K562 (cell line): ENCODE results near the gene PCDH1. TPM values are rescaled to one million over a fixed set of nuclear protein-coding genes. Genes with fewer than 3 reads are reported as not detected.

Experiments
- HMG20B ChIP-seq: fragments of 250-450 bp; sonication (Bioruptor Pico); IDR thresholded peaks from 2 replicates; pipeline ENCODE4 v1.5.0; 2021; ENCODE audit warnings: mild to moderate bottlenecking
- HNRNPK ChIP-seq: fragments of 200-400 bp; formaldehyde crosslinking; IDR thresholded peaks from one replicate; pipeline ENCODE4 v1.6.1; 2018; ENCODE audit warnings: mild to moderate bottlenecking, low read depth, low read length; ENCODE audit not compliant: poor library complexity, severe bottlenecking
- JUND ChIP-seq, 2 experiments: IDR thresholded peaks; 2 replicates in 1 of 2; 3 replicates in 1 of 2; pipeline ENCODE4 v1.6.1; 2011; ENCODE audit warnings: borderline replicate concordance in 2 of 2, low read depth in 2 of 2, low read length in 2 of 2, improper control_type of control experiment in 1 of 2, missing biosample characterization in 1 of 2, missing genetic modification characterization in 1 of 2, missing genetic modification reagents in 1 of 2
- POLR2AphosphoS5 ChIP-seq: IDR thresholded peaks from 2 replicates; pipeline ENCODE4 v1.6.1; 2011; ENCODE audit warnings: mild to moderate bottlenecking, low read depth, low read length, moderate library complexity; ENCODE audit not compliant: control insufficient read depth, insufficient read depth
- polyA plus RNA-seq, 8 experiments: library from polyadenylated mRNA; depleted of rRNA in 4 of 8; stranded (reverse) in 5 of 8; unstranded in 3 of 8; fragments of >200 nt; fragmentation: Nextera tagmentation in 2 of 8; fragmentation: Illumina TruSeq in 1 of 8; extraction: Ambion mirVana in 2 of 8; extraction: Trizol in 1 of 8; gene quantifications; 2 replicates each; pipeline versions ENCODE4 v1.2.1 to v1.2.3, GENCODE V29; 2011 to 2014; ENCODE audit warnings: inconsistent platforms in 1 of 8, missing spikeins in 1 of 8
- total RNA-seq, 7 experiments: library from RNA; depleted of rRNA in 6 of 7; stranded (reverse); fragments of >200 nt in 6 of 7; fragmentation: Illumina TruSeq in 2 of 7; extraction: Trizol in 2 of 7; gene quantifications; 2 replicates each; pipeline versions ENCODE4 v1.2.1 to v1.2.3, GENCODE V29; 2011 to 2021; ENCODE audit warnings: low replicate concordance in 1 of 7
- TF ChIP-seq, protein P1 (sequence below): IDR thresholded peaks from 2 replicates; pipeline ENCODE4 v1.6.1; 2016; ENCODE audit warnings: missing genetic modification characterization, missing compliant biosample characterization
- TF ChIP-seq, protein P2 (sequence below): sonication (generic); formaldehyde crosslinking; IDR thresholded peaks from 2 replicates; pipeline ENCODE4 v1.8.0; 2022; ENCODE audit warnings: mild to moderate bottlenecking, missing genetic modification reagents
- TF ChIP-seq, protein P3 (sequence below): sonication (generic); formaldehyde crosslinking; IDR thresholded peaks from 2 replicates; pipeline ENCODE4 v1.8.0; 2023; ENCODE audit warnings: mild to moderate bottlenecking, missing genetic modification reagents
- TF ChIP-seq, protein P4 (sequence below): fragments of 450-650 bp; formaldehyde crosslinking; IDR thresholded peaks from 2 replicates; pipeline ENCODE4 v1.4.0; 2022; ENCODE audit warnings: mild to moderate bottlenecking, moderate library complexity

PCDH1 gene
- total and polyA plus RNA-seq, 9 of the 15 experiments (the other 6 are each of a cell fraction or from before 2014, with no cell fraction given): 0.11 to 3.6 (median 1.9) TPM; not detected in 1

DNA sequence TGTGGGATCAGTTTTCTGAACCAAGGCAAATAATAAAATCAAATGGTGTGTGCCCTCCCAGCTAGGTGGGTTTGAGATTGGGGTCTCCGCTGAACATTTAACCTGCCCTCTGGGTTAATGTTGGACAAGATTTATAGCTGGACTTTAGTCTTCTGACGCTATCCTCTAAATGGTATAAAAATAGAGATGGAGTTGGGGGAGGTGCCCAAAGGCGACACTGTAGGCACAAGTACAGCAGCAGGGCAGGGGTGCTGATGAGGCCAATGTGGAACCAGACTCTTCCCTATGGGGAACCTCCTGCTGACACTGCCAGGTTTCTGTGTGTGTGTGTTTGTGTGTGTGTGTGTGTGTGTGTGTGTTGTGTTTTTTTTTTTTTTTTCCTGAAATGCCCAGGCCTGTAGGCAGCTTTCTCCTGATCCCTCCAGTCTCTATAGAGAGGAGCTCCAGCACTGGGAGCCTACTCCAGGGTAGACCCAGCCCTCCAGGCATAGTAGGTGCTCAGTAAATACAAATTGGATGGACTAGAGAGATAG lies 37.9 kb downstream of the PCDH1 start (continued):
- TF ChIP-seq, protein P1, sequence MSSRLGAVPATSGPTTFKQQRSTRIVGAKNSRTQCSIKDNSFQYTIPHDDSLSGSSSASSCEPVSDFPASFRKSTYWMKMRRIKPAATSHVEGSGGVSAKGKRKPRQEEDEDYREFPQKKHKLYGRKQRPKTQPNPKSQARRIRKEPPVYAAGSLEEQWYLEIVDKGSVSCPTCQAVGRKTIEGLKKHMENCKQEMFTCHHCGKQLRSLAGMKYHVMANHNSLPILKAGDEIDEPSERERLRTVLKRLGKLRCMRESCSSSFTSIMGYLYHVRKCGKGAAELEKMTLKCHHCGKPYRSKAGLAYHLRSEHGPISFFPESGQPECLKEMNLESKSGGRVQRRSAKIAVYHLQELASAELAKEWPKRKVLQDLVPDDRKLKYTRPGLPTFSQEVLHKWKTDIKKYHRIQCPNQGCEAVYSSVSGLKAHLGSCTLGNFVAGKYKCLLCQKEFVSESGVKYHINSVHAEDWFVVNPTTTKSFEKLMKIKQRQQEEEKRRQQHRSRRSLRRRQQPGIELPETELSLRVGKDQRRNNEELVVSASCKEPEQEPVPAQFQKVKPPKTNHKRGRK (tag): no peak
- TF ChIP-seq HNRNPK (no peak), HMG20B (CRISPR knock-in tag) (no peak), POLR2AphosphoS5 (no peak), JUND (IDR thresholded peaks at IDR 0.05; ENCODE audit: borderline replicate concordance, low read depth, low read length) (no peak), JUND (tag; IDR thresholded peaks at IDR 0.05; ENCODE audit: borderline replicate concordance, low read depth, low read length) (no peak)
- TF ChIP-seq, protein P2, sequence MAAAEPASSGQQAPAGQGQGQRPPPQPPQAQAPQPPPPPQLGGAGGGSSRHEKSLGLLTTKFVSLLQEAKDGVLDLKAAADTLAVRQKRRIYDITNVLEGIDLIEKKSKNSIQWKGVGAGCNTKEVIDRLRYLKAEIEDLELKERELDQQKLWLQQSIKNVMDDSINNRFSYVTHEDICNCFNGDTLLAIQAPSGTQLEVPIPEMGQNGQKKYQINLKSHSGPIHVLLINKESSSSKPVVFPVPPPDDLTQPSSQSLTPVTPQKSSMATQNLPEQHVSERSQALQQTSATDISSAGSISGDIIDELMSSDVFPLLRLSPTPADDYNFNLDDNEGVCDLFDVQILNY (CRISPR knock-in tag): no peak
- TF ChIP-seq, protein P3, sequence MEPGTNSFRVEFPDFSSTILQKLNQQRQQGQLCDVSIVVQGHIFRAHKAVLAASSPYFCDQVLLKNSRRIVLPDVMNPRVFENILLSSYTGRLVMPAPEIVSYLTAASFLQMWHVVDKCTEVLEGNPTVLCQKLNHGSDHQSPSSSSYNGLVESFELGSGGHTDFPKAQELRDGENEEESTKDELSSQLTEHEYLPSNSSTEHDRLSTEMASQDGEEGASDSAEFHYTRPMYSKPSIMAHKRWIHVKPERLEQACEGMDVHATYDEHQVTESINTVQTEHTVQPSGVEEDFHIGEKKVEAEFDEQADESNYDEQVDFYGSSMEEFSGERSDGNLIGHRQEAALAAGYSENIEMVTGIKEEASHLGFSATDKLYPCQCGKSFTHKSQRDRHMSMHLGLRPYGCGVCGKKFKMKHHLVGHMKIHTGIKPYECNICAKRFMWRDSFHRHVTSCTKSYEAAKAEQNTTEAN (CRISPR knock-in tag): no peak
- TF ChIP-seq, protein P4, sequence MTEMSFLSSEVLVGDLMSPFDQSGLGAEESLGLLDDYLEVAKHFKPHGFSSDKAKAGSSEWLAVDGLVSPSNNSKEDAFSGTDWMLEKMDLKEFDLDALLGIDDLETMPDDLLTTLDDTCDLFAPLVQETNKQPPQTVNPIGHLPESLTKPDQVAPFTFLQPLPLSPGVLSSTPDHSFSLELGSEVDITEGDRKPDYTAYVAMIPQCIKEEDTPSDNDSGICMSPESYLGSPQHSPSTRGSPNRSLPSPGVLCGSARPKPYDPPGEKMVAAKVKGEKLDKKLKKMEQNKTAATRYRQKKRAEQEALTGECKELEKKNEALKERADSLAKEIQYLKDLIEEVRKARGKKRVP (CRISPR knock-in tag): no peak
